Mesenchymal stem cell (in vitro differentiated cells and primary cell): ENCODE measurements around the gene NRG2.

Experiments used
- DNase-seq: peaks from one replicate; pipeline ENCODE4 v3.0.0-alpha.2; 2013
- H2AFZ ChIP-seq: one replicate; pipeline ENCODE4 v1.6.1; 2013; ENCODE audit warnings: low read depth, mild to moderate bottlenecking, control low read depth, inconsistent platforms, low read length, moderate library complexity
- H2AK5ac ChIP-seq: 2 replicates; pipeline ENCODE4 v1.6.1; 2013; ENCODE audit warnings: low read length, moderate library complexity, mild to moderate bottlenecking, inconsistent platforms; ENCODE audit not compliant: severe bottlenecking
- H2BK120ac ChIP-seq: one replicate; pipeline ENCODE4 v1.6.1; 2013; ENCODE audit warnings: low read depth, mild to moderate bottlenecking, inconsistent platforms, low read length, moderate library complexity
- H2BK12ac ChIP-seq, 2 experiments: one replicate each; pipeline ENCODE4 v1.6.1; 2013; ENCODE audit warnings: inconsistent platforms in 2 of 2, low read length in 2 of 2, mild to moderate bottlenecking in 2 of 2, moderate library complexity in 2 of 2, control low read depth in 1 of 2
- H2BK15ac ChIP-seq: one replicate; pipeline ENCODE4 v1.6.1; 2013; ENCODE audit warnings: mild to moderate bottlenecking, low read depth, inconsistent platforms; ENCODE audit not compliant: poor library complexity, severe bottlenecking
- H2BK5ac ChIP-seq: 2 replicates; pipeline ENCODE4 v1.6.1; 2013; ENCODE audit warnings: low read depth, mild to moderate bottlenecking, low read length, control low read depth, inconsistent platforms; ENCODE audit not compliant: poor library complexity, severe bottlenecking
- H3K14ac ChIP-seq, 2 experiments: one replicate each; pipeline ENCODE4 v1.6.1; 2013; ENCODE audit warnings: inconsistent platforms in 2 of 2, low read length in 2 of 2, control low read depth in 1 of 2, mild to moderate bottlenecking in 1 of 2, moderate library complexity in 1 of 2
- H3K18ac ChIP-seq, 2 experiments: one replicate each; pipeline ENCODE4 v1.6.1; 2013; ENCODE audit warnings: inconsistent platforms in 2 of 2, low read length in 2 of 2, control low read depth in 1 of 2, low read depth in 1 of 2, mild to moderate bottlenecking in 1 of 2
- H3K23ac ChIP-seq, 2 experiments: one replicate each; pipeline ENCODE4 v1.6.1; 2013; ENCODE audit warnings: inconsistent platforms in 2 of 2, low read length in 2 of 2, mild to moderate bottlenecking in 2 of 2, moderate library complexity in 2 of 2, control low read depth in 1 of 2
- H3K27ac ChIP-seq: 2 replicates; pipeline ENCODE4 v1.5.1; 2013; ENCODE audit warnings: mild to moderate bottlenecking, moderate library complexity, low read length, control low read depth, inconsistent platforms; ENCODE audit not compliant: poor library complexity, severe bottlenecking
- H3K27me3 ChIP-seq, 2 experiments: 2 replicates each; pipeline versions ENCODE4 v1.6.1 to v1.7.0; 2013; ENCODE audit warnings: low read length in 2 of 2, mild to moderate bottlenecking in 2 of 2, moderate library complexity in 2 of 2, control low read depth in 1 of 2, inconsistent platforms in 1 of 2; ENCODE audit not compliant: control insufficient read depth in 1 of 2, insufficient read depth in 1 of 2
- H3K36me3 ChIP-seq, 2 experiments: 2 replicates each; pipeline versions ENCODE4 v1.6.1 to v1.7.0; 2013; ENCODE audit warnings: low read length in 2 of 2, control low read depth in 1 of 2, inconsistent platforms in 1 of 2, low read depth in 1 of 2, mild to moderate bottlenecking in 1 of 2; ENCODE audit not compliant: insufficient read depth in 2 of 2, control insufficient read depth in 1 of 2
- H3K4ac ChIP-seq, 2 experiments: one replicate each; pipeline ENCODE4 v1.6.1; 2013; ENCODE audit warnings: inconsistent platforms in 2 of 2, low read length in 2 of 2, mild to moderate bottlenecking in 2 of 2, moderate library complexity in 2 of 2, control low read depth in 1 of 2, low read depth in 1 of 2
- H3K4me1 ChIP-seq: 2 replicates; pipeline ENCODE4 v1.6.1; 2013; ENCODE audit warnings: low read depth, low read length, control low read depth; ENCODE audit not compliant: control insufficient read depth, insufficient read depth
- H3K4me2 ChIP-seq: 2 replicates; pipeline ENCODE4 v1.6.1; 2013; ENCODE audit warnings: low read length, mild to moderate bottlenecking, inconsistent platforms; ENCODE audit not compliant: poor library complexity, severe bottlenecking
- H3K4me3 ChIP-seq, 2 experiments: 2 replicates each; pipeline versions ENCODE4 v1.5.1 to v1.7.0; 2013; ENCODE audit warnings: low read length in 2 of 2, mild to moderate bottlenecking in 2 of 2, control low read depth in 1 of 2, low read depth in 1 of 2; ENCODE audit not compliant: insufficient read depth in 1 of 2
- H3K79me1 ChIP-seq: replicated peaks from 2 replicates; pipeline ENCODE4 v1.6.1; 2013; ENCODE audit warnings: mild to moderate bottlenecking, control low read depth, low read length, inconsistent platforms; ENCODE audit not compliant: poor library complexity, severe bottlenecking
- H3K9ac ChIP-seq: 2 replicates; pipeline ENCODE4 v1.7.0; 2013; ENCODE audit warnings: mild to moderate bottlenecking, low read length, moderate library complexity
- H3K9me3 ChIP-seq: 2 replicates; pipeline ENCODE4 v1.7.0; 2013; ENCODE audit warnings: mild to moderate bottlenecking, low read length; ENCODE audit not compliant: control insufficient read depth
- H4K8ac ChIP-seq: one replicate; pipeline ENCODE4 v1.6.1; 2013; ENCODE audit warnings: inconsistent platforms, mild to moderate bottlenecking, low read length, moderate library complexity
- H4K91ac ChIP-seq: one replicate; pipeline ENCODE4 v1.6.1; 2013; ENCODE audit warnings: mild to moderate bottlenecking, low read length, inconsistent platforms
- WGBS: methylation state at CpG from one replicate; pipeline ENCODE4 v1.1.7; 2013; ENCODE audit warnings: mixed read lengths; 5-methylcytosine and 5-hydroxymethylcytosine counted together

Gene NRG2

GRCh38 chr5:140024928-140025327, 18.2 kb downstream of the NRG2 start:
- Histone ChIP-seq H3K9ac (no peak overlapping the region), H2AFZ (no peak overlapping the region)
- DNase-seq: no peak

GRCh38 chr5:140023611-140024191, 19.4 kb downstream of the NRG2 start:
- no peak for DNase-seq
- Histone ChIP-seq H3K18ac (no peak overlapping the region), H3K23ac (no peak overlapping the region), H3K27ac (no peak overlapping the region), H3K9me3 (no peaks in the 10 kb centered on the region), H3K9ac (no peak overlapping the region), H3K36me3 (no peaks in the 10 kb centered on the region), H3K27me3 (peaks cover 2 to 46% of the 10 kb centered on the region in 2 experiments), H3K4me2 (no peak overlapping the region), H3K4ac (no peak overlapping the region), H2AK5ac (no peak overlapping the region), H2BK12ac (no peak overlapping the region), H4K8ac (no peak overlapping the region), H3K79me1 (no peaks in the 10 kb centered on the region), H3K4me1 (peaks cover 2% of the 10 kb centered on the region), H2BK120ac (no peak overlapping the region), H2BK15ac (no peak overlapping the region), H4K91ac (no peak overlapping the region), H3K4me3 (no peak overlapping the region), H2AFZ (no peak overlapping the region), H3K14ac (no peak overlapping the region), H2BK5ac (no peak overlapping the region)
- 87% methylated on average over 6 of the region's 6 CpGs for WGBS

More at GRCh38 chr5:140024928-140025327, 18.2 kb downstream of the NRG2 start:
- no peak overlapping the region for H3K18ac ChIP-seq
- H2BK120ac ChIP-seq: no peak overlapping the region
- H3K36me3 ChIP-seq: no peaks in the 10 kb centered on the region
- H4K91ac ChIP-seq: no peak overlapping the region
- 25% methylated on average over 1 of the region's 1 CpG for WGBS
- no peaks in the 10 kb centered on the region for H3K79me1 ChIP-seq
- H3K4me1 ChIP-seq: peaks cover 2% of the 10 kb centered on the region
- no peak overlapping the region for H3K4me3 ChIP-seq
- H2BK15ac ChIP-seq: no peak overlapping the region
- no peak overlapping the region for H2AK5ac ChIP-seq
- H3K27me3 ChIP-seq: peaks cover 0 to 46% of the 10 kb centered on the region in 2 experiments
- no peak overlapping the region for H4K8ac ChIP-seq
- no peak overlapping the region for H3K14ac ChIP-seq
- no peak overlapping the region for H3K4ac ChIP-seq
- H3K27ac ChIP-seq: no peak overlapping the region
- H3K4me2 ChIP-seq: no peak overlapping the region
- no peaks in the 10 kb centered on the region for H3K9me3 ChIP-seq
- no peak overlapping the region for H3K23ac ChIP-seq
- no peak overlapping the region for H2BK5ac ChIP-seq
- no peak overlapping the region for H2BK12ac ChIP-seq

- no peak overlapping the region for H3K9ac ChIP-seq
- H2BK12ac ChIP-seq: no peak overlapping the region
- no peak overlapping the region for H2BK120ac ChIP-seq
- H2AFZ ChIP-seq: no peak overlapping the region
- H3K9me3 ChIP-seq: no peaks in the 10 kb centered on the region
- H3K4ac ChIP-seq: no peak overlapping the region
- no peak overlapping the region for H3K4me3 ChIP-seq
- H2BK15ac ChIP-seq: no peak overlapping the region
- no peak overlapping the region for H4K91ac ChIP-seq
- no peak overlapping the region for H2BK5ac ChIP-seq
- H4K8ac ChIP-seq: no peak overlapping the region
- H2AK5ac ChIP-seq: no peak overlapping the region
- H3K23ac ChIP-seq: no peak overlapping the region
- H3K79me1 ChIP-seq: no peaks in the 10 kb centered on the region
- H3K27ac ChIP-seq: no peak overlapping the region
- H3K36me3 ChIP-seq: no peaks in the 10 kb centered on the region
- WGBS: 60% methylated on average over 1 of the region's 4 CpGs
- DNase-seq: no peak
- no peak overlapping the region for H3K18ac ChIP-seq
- H3K4me2 ChIP-seq: no peak overlapping the region
- H3K4me1 ChIP-seq: no peaks in the 10 kb centered on the region
- H3K27me3 ChIP-seq: peaks cover 3 to 67% of the 10 kb centered on the region in 2 experiments
- H3K14ac ChIP-seq: no peak overlapping the region
These were observed 22.4 kb downstream of the NRG2 start for GRCh38 chr5:140020601-140021177.

GRCh38 chr5:140018920-140019644, 24.0 kb downstream of the NRG2 start:
- no peak overlapping the region for H3K4ac ChIP-seq
- no peaks in the 10 kb centered on the region for H3K4me1 ChIP-seq
- no peak for DNase-seq
- 14% methylated on average over 3 of the region's 4 CpGs for WGBS
- peaks cover 3 to 71% of the 10 kb centered on the region in 2 experiments for H3K27me3 ChIP-seq
- no peaks in the 10 kb centered on the region for H3K9me3 ChIP-seq
- H3K14ac ChIP-seq: no peak overlapping the region
- H3K4me2 ChIP-seq: no peak overlapping the region
- no peak overlapping the region for H3K18ac ChIP-seq
- no peak overlapping the region for H3K9ac ChIP-seq
- H4K8ac ChIP-seq: peak overlapping the region; percentile 39
- no peak overlapping the region for H2BK120ac ChIP-seq
- no peak overlapping the region for H3K4me3 ChIP-seq
- H4K91ac ChIP-seq: no peak overlapping the region
- H3K27ac ChIP-seq: no peak overlapping the region
- H2BK5ac ChIP-seq: no peak overlapping the region
- H3K36me3 ChIP-seq: no peaks in the 10 kb centered on the region
- H2AK5ac ChIP-seq: no peak overlapping the region
- no peak overlapping the region for H2BK15ac ChIP-seq
- no peak overlapping the region for H2AFZ ChIP-seq
- no peak overlapping the region for H3K23ac ChIP-seq
- H3K79me1 ChIP-seq: no peaks in the 10 kb centered on the region
- no peak overlapping the region for H2BK12ac ChIP-seq
